Measurements from ENCODE around the gene DUT. TPM values are rescaled to one million over a fixed set of nuclear protein-coding genes. Genes with fewer than 3 reads are reported as not detected.
A peak's percentile ranks its signal among the peaks of the same experiment; 100 is the strongest.

The DUT gene
- 70.4 and 72.0 TPM in 2 replicates for total RNA-seq (ENCODE audit: low replicate concordance)

- DNase-seq (ENCODE audit: low read depth): peak; percentile 76
- no peak for TF ChIP-seq CTCF (IDR thresholded peaks at IDR 0.05; ENCODE audit: insufficient read depth, low read length)
- H3K4me3 ChIP-seq (ENCODE audit: low read depth, low read length): peak within 1 kb of the TSS; percentile 87
These were observed at the start of gene DUT for GRCh38 chr15:48330855-48331795. Gene DUT, plus strand, starts transcription at chr15:48331429. Its CDS starts 87 bp downstream, at chr15:48331516.

- TF ChIP-seq CTCF (IDR thresholded peaks at IDR 0.05; ENCODE audit: insufficient read depth, low read length): no peak
- no peak overlapping the region for H3K4me3 ChIP-seq (ENCODE audit: low read depth, low read length)
- no peak for DNase-seq (ENCODE audit: low read depth)
These were observed 49.6 kb upstream of the DUT start for GRCh38 chr15:48281674-48282073.

- no peak for TF ChIP-seq CTCF (IDR thresholded peaks at IDR 0.05; ENCODE audit: insufficient read depth, low read length)
- peak; percentile 35 for DNase-seq (ENCODE audit: low read depth)
- H3K4me3 ChIP-seq (ENCODE audit: low read depth, low read length): no peak overlapping the region
These were observed 49.0 kb upstream of the DUT start for GRCh38 chr15:48282216-48282615.

GRCh38 chr15:48283396-48284145 lies 47.7 kb upstream of the DUT start:
- DNase-seq (ENCODE audit: low read depth): peak; percentile 70
- TF ChIP-seq CTCF (IDR thresholded peaks at IDR 0.05; ENCODE audit: insufficient read depth, low read length): no peak
- H3K4me3 ChIP-seq (ENCODE audit: low read depth, low read length): no peak overlapping the region

GRCh38 chr15:48285329-48286214 lies 45.7 kb upstream of the DUT start:
- DNase-seq (ENCODE audit: low read depth): peak; percentile 92
- H3K4me3 ChIP-seq (ENCODE audit: low read depth, low read length): peak overlapping the region; percentile 26
- TF ChIP-seq CTCF (IDR thresholded peaks at IDR 0.05; ENCODE audit: insufficient read depth, low read length): peak; percentile 69

- DNase-seq (ENCODE audit: low read depth): no peak
These were observed 41.6 kb upstream of the DUT start for GRCh38 chr15:48289628-48290027.

More at GRCh38 chr15:48289628-48290027, 41.6 kb upstream of the DUT start:
- no peak overlapping the region for H3K4me3 ChIP-seq (ENCODE audit: low read depth, low read length)
- TF ChIP-seq CTCF (IDR thresholded peaks at IDR 0.05; ENCODE audit: insufficient read depth, low read length): no peak

Measured in fibroblast of the aortic adventitia (primary cell).